DND-41 (cell line): ENCODE results near the gene QSOX2.
A peak's percentile ranks its signal among the peaks of the same experiment; 100 is the strongest.

Experiments
- ATAC-seq: fragments of 200-7000 bp; cut with Tn5 transposase; 3 replicates; pipeline ENCODE4 v1.9.1; 2021; ENCODE audit warnings: low read depth; ENCODE audit not compliant: insufficient read depth
- DNase-seq: peaks from one replicate; pipeline ENCODE4 v3.0.0-alpha.2; 2020
- H2AFZ ChIP-seq: 2 replicates; pipeline ENCODE4 v1.6.0; 2012; ENCODE audit warnings: low read depth, low read length
- H3K27ac ChIP-seq: 2 replicates; pipeline ENCODE4 v1.5.1; 2012; ENCODE audit warnings: low read length, inconsistent platforms
- H3K27me3 ChIP-seq: fragments of 200-600 bp; sonication (generic); 2 replicates; pipeline ENCODE4 v1.6.0; 2012; ENCODE audit warnings: low read length, mild to moderate bottlenecking, inconsistent platforms; ENCODE audit not compliant: insufficient read depth, poor library complexity
- H3K36me3 ChIP-seq: 2 replicates; pipeline ENCODE4 v1.5.1; 2012; ENCODE audit warnings: low read length, inconsistent platforms; ENCODE audit not compliant: insufficient read depth
- H3K4me1 ChIP-seq: 2 replicates; pipeline ENCODE4 v1.5.1; 2012; ENCODE audit warnings: mild to moderate bottlenecking, low read length; ENCODE audit not compliant: insufficient read depth
- H3K4me2 ChIP-seq: 2 replicates; pipeline ENCODE4 v1.6.0; 2012; ENCODE audit warnings: mild to moderate bottlenecking, moderate library complexity, low read length, inconsistent platforms; ENCODE audit not compliant: insufficient read depth
- H3K4me3 ChIP-seq, 2 experiments: fragments of 200-600 bp in 1 of 2; shearing (Covaris generic) in 1 of 2; 2 replicates each; pipeline ENCODE4 v1.5.1; 2012 to 2016; ENCODE audit warnings: inconsistent platforms in 2 of 2, low read length in 2 of 2, mild to moderate bottlenecking in 2 of 2, low read depth in 1 of 2, moderate library complexity in 1 of 2
- H3K79me2 ChIP-seq: 2 replicates; pipeline ENCODE4 v1.6.0; 2012; ENCODE audit warnings: low read length, inconsistent platforms; ENCODE audit not compliant: insufficient read depth
- H3K9ac ChIP-seq: 2 replicates; pipeline ENCODE4 v1.6.0; 2012; ENCODE audit warnings: low read depth, mild to moderate bottlenecking, inconsistent platforms, low read length, moderate library complexity
- H3K9me3 ChIP-seq: 2 replicates; pipeline ENCODE4 v1.5.1; 2012; ENCODE audit warnings: low read length, moderate library complexity, mild to moderate bottlenecking, inconsistent platforms; ENCODE audit not compliant: insufficient read depth, severe bottlenecking
- H4K20me1 ChIP-seq: 2 replicates; pipeline ENCODE4 v1.6.0; 2012; ENCODE audit warnings: low read length; ENCODE audit not compliant: insufficient read depth
- CTCF ChIP-seq: IDR thresholded peaks from 2 replicates; pipeline ENCODE4 v1.5.1; 2012; ENCODE audit warnings: borderline replicate concordance, low read length, moderate library complexity, mild to moderate bottlenecking; ENCODE audit not compliant: poor library complexity, severe bottlenecking; ENCODE audit errors: extremely low read depth
- EZH2 ChIP-seq: IDR thresholded peaks from 3 replicates; pipeline ENCODE4 v1.6.1; 2012; ENCODE audit warnings: borderline replicate concordance, low read depth, mild to moderate bottlenecking, moderate library complexity, low read length, inconsistent platforms; ENCODE audit not compliant: severe bottlenecking

QSOX2 gene

GRCh38 chr9:136244122-136244968 is 1.3 kb downstream of the QSOX2 start:
- peak overlapping the region; percentile 98 for H3K4me2 ChIP-seq
- no peaks in the 10 kb centered on the region for H3K9me3 ChIP-seq
- TF ChIP-seq EZH2 (no peak), CTCF (no peak)
- H3K4me3 ChIP-seq = peak overlapping the region; percentile 71 to 78
- H3K36me3 ChIP-seq = peaks cover 16% of the 10 kb centered on the region
- DNase-seq = peak; percentile 28
- ATAC-seq = peak; percentile 42; the same call in 1 of the 3 replicates
- H3K27me3 ChIP-seq = no peaks in the 10 kb centered on the region
- peak overlapping the region; percentile 36 for H3K27ac ChIP-seq
- peaks cover 53% of the 10 kb centered on the region for H4K20me1 ChIP-seq
- peak overlapping the region; percentile 60 for H3K9ac ChIP-seq
- no peak overlapping the region for H2AFZ ChIP-seq
- H3K4me1 ChIP-seq = peaks cover 28% of the 10 kb centered on the region
- peaks cover 60% of the 10 kb centered on the region for H3K79me2 ChIP-seq

DNA sequence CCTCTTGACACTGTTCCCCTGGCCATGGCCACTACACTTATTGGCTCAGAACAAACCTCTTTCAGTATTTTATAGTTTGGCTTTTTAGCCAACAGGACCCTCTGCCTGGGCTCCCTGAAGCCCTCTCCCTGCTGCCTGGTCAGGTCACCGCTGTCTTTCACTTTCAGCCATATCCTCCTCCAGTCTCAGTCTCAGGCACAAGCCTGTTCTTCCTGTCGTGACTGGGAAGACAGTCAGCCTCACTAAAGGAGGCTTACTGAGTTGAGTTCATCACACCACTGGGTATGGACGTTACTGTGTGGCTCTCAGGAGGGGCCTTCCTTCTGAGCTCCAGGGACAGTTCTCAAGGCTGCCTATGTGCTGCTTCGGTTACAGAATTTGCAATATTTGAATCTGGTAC is 2.0 kb downstream of the QSOX2 start:
- Histone ChIP-seq H2AFZ (no peak overlapping the region), H3K9me3 (no peaks in the 10 kb centered on the region), H3K4me1 (peaks cover 28% of the 10 kb centered on the region), H3K36me3 (peaks cover 16% of the 10 kb centered on the region), H3K27ac (no peak overlapping the region), H3K4me3 (no peak overlapping the region), H3K79me2 (peaks cover 67% of the 10 kb centered on the region), H3K9ac (peak overlapping the region; percentile 60), H4K20me1 (peaks cover 60% of the 10 kb centered on the region), H3K27me3 (no peaks in the 10 kb centered on the region), H3K4me2 (peak overlapping the region; percentile 98)
- no peak for TF ChIP-seq CTCF
- TF ChIP-seq EZH2 = no peak
- ATAC-seq (no peak), DNase-seq (no peak)

GRCh38 chr9:136242918-136243525 is 2.6 kb downstream of the QSOX2 start:
- H3K79me2 ChIP-seq = peaks cover 73% of the 10 kb centered on the region
- H3K9me3 ChIP-seq = no peaks in the 10 kb centered on the region
- H3K4me1 ChIP-seq = peaks cover 28% of the 10 kb centered on the region
- peaks cover 16% of the 10 kb centered on the region for H3K36me3 ChIP-seq
- peaks cover 65% of the 10 kb centered on the region for H4K20me1 ChIP-seq
- H2AFZ ChIP-seq = no peak overlapping the region
- H3K4me2 ChIP-seq = peak overlapping the region; percentile 98; the same call in 1 of the 2 replicates
- no peak overlapping the region for H3K4me3 ChIP-seq
- no peak overlapping the region for H3K27ac ChIP-seq
- no peak overlapping the region for H3K9ac ChIP-seq
- TF ChIP-seq CTCF = peak; percentile 10
- TF ChIP-seq EZH2 = no peak
- ATAC-seq (no peak), DNase-seq (no peak)
- H3K27me3 ChIP-seq = no peaks in the 10 kb centered on the region
